ENCODE data around the gene MRRF. TPM values are rescaled to one million over a fixed set of nuclear protein-coding genes. Genes with fewer than 3 reads are reported as not detected.

MRRF gene
- total and polyA plus RNA-seq, 2 of the 4 experiments (the other 2 are of a cell fraction): 32.1 to 38.0 TPM

DNA sequence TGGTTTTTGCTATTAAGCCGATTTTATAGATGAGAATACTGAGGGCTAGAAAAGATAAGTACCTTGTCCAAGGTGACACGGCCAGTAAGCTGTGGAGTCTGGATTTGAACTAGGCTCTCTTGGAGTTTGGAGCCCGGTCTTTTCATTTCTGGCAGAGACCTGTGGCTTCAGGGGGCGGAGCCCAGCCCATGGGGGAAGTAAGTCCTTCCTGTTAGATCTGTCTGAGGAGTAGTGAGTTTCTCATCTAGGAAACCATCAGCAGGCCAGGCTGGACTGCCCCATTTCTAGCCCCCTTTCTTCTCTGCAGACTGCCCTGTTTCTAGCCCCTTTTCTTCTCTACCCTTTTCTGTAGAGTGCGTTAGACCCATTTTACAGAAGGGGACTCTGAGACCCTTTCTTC lies 105.6 kb downstream of the MRRF start:
- Histone ChIP-seq H2BK20ac (ENCODE audit: low read depth, low read length) (peak overlapping the region; percentile 81), H2AK9ac (replicated peaks; ENCODE audit: low read depth, low read length, poor library complexity) (peak overlapping the region; percentile 38), H4K20me1 (ENCODE audit: insufficient read depth, low read length) (no peaks in the 10 kb centered on the region), H3K4me1 (ENCODE audit: control insufficient read depth, insufficient read depth, low read length) (peaks cover 34% of the 10 kb centered on the region), H3K56ac (ENCODE audit: extremely low read depth, insufficient read depth, low read length) (0 out of 2 replicates have a peak overlapping the region, but pooled peaks have one; percentile 22), H3K4me2 (ENCODE audit: low read depth, low read length) (peak overlapping the region; percentile 94), H3K23ac (ENCODE audit: low read depth, low read length) (peak overlapping the region; percentile 66), H2AK5ac (ENCODE audit: low read depth, low read length) (peak overlapping the region; percentile 74), H3K27ac (ENCODE audit: insufficient read depth, low read length) (peak overlapping the region; percentile 52), H4K8ac (ENCODE audit: low read depth in 2 of 2, low read length in 2 of 2) (peak overlapping the region; percentile 78 to 94), H3K4ac (ENCODE audit: low read depth, low read length) (peak overlapping the region; percentile 92), H3K36me3 (ENCODE audit: control insufficient read depth, insufficient read depth, low read length) (peaks cover 5% of the 10 kb centered on the region), H4K5ac (ENCODE audit: low read depth, low read length) (peak overlapping the region; percentile 94), H4K91ac (ENCODE audit: insufficient read depth, low read depth, low read length) (peak overlapping the region; percentile 90), H2BK5ac (ENCODE audit: low read depth, low read length, poor library complexity, severe bottlenecking) (peak overlapping the region; percentile 40), H2BK120ac (ENCODE audit: low read depth, low read length) (peak overlapping the region; percentile 93), H3K18ac (ENCODE audit: low read depth, low read length) (peak overlapping the region; percentile 83), H3K79me1 (ENCODE audit: low read depth in 1 of 2, low read length in 2 of 2) (peaks cover 32 to 41% of the 10 kb centered on the region in 2 experiments; a peak in 3 of 4 replicates), H3K14ac (replicated peaks; ENCODE audit: low read depth, low read length) (peak overlapping the region; percentile 84), H3K4me3 (ENCODE audit: insufficient read depth, low read depth, low read length) (peak overlapping the region; percentile 81; the same call in 1 of the 2 replicates), H3K9ac (ENCODE audit: low read depth, low read length) (peak overlapping the region; percentile 63), H2AFZ (replicated peaks; ENCODE audit: low read length, poor library complexity) (peak overlapping the region; percentile 84), H3K27me3 (ENCODE audit: control insufficient read depth, insufficient read depth, low read length) (no peaks in the 10 kb centered on the region), H2BK15ac (ENCODE audit: low read depth, low read length) (peak overlapping the region; percentile 93), H3K9me1 (ENCODE audit: insufficient read depth, low read length) (peaks cover 26% of the 10 kb centered on the region), H3K9me3 (ENCODE audit: control insufficient read depth, insufficient read depth, low read length) (no peaks in the 10 kb centered on the region)
- DNase-seq: no peak
- in situ Hi-C loops (cut with MboI; ENCODE audit: low sequenced_read_pairs) (loop anchor here (10.0 kb wide), 1 partner anchor 444 kb away; no protein-coding TSS in a partner anchor), dilution Hi-C loops (cut with HindIII; ENCODE audit: low sequenced_read_pairs, unreplicated experiment) (no loop called here), intact Hi-C loops (cut with micrococcal nuclease) (no loop called here)
- no peak for ATAC-seq (ENCODE audit: low read depth)
- TF ChIP-seq MXI1 (IDR thresholded peaks at IDR 0.05; ENCODE audit: borderline replicate concordance, low read depth, low read length): no peak
- TF ChIP-seq, protein P1, sequence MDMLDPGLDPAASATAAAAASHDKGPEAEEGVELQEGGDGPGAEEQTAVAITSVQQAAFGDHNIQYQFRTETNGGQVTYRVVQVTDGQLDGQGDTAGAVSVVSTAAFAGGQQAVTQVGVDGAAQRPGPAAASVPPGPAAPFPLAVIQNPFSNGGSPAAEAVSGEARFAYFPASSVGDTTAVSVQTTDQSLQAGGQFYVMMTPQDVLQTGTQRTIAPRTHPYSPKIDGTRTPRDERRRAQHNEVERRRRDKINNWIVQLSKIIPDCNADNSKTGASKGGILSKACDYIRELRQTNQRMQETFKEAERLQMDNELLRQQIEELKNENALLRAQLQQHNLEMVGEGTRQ (IDR thresholded peaks at IDR 0.05; ENCODE audit: low read depth, low read length): no peak
- no peak for TF ChIP-seq NFE2L2 (IDR thresholded peaks at IDR 0.05; ENCODE audit: low read depth, low read length)
- TF ChIP-seq MAFK (IDR thresholded peaks at IDR 0.05; ENCODE audit: low read depth, low read length): no peak
- no peak for TF ChIP-seq FOS (IDR thresholded peaks at IDR 0.05; ENCODE audit: low read depth, low read length)
- TF ChIP-seq RFX5 (IDR thresholded peaks at IDR 0.05; ENCODE audit: low read depth, low read length): no peak
- TF ChIP-seq, protein P2, sequence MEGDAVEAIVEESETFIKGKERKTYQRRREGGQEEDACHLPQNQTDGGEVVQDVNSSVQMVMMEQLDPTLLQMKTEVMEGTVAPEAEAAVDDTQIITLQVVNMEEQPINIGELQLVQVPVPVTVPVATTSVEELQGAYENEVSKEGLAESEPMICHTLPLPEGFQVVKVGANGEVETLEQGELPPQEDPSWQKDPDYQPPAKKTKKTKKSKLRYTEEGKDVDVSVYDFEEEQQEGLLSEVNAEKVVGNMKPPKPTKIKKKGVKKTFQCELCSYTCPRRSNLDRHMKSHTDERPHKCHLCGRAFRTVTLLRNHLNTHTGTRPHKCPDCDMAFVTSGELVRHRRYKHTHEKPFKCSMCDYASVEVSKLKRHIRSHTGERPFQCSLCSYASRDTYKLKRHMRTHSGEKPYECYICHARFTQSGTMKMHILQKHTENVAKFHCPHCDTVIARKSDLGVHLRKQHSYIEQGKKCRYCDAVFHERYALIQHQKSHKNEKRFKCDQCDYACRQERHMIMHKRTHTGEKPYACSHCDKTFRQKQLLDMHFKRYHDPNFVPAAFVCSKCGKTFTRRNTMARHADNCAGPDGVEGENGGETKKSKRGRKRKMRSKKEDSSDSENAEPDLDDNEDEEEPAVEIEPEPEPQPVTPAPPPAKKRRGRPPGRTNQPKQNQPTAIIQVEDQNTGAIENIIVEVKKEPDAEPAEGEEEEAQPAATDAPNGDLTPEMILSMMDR (conservative IDR thresholded peaks at IDR 0.05; ENCODE audit: low read depth, low read length): no peak
- TF ChIP-seq MAZ (IDR thresholded peaks at IDR 0.05; ENCODE audit: borderline replicate concordance, low read depth, low read length): no peak
- no peak for TF ChIP-seq RAD21 (IDR thresholded peaks at IDR 0.05; ENCODE audit: low read length)
- TF ChIP-seq CHD1 (IDR thresholded peaks at IDR 0.05; ENCODE audit: low read depth, low read length): no peak
- TF ChIP-seq, protein P3, sequence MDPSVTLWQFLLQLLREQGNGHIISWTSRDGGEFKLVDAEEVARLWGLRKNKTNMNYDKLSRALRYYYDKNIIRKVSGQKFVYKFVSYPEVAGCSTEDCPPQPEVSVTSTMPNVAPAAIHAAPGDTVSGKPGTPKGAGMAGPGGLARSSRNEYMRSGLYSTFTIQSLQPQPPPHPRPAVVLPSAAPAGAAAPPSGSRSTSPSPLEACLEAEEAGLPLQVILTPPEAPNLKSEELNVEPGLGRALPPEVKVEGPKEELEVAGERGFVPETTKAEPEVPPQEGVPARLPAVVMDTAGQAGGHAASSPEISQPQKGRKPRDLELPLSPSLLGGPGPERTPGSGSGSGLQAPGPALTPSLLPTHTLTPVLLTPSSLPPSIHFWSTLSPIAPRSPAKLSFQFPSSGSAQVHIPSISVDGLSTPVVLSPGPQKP (IDR thresholded peaks at IDR 0.05; ENCODE audit: borderline replicate concordance, low read depth, low read length): no peak
- TF ChIP-seq CEBPB (IDR thresholded peaks at IDR 0.05; ENCODE audit: low read depth, low read length): no peak
- no peak for TF ChIP-seq SMC3 (IDR thresholded peaks at IDR 0.05; ENCODE audit: low read depth, low read length)
- TF ChIP-seq POLR2A (IDR thresholded peaks at IDR 0.05; ENCODE audit: low read depth, low read length): no peak
- no peak for TF ChIP-seq BHLHE40 (IDR thresholded peaks at IDR 0.05; ENCODE audit: low read depth, low read length)
- TF ChIP-seq RCOR1 (IDR thresholded peaks at IDR 0.05; ENCODE audit: insufficient replicate concordance, low read length): no peak
- ChIA-PET POLR2A (ENCODE audit: unreplicated experiment) (no interaction called here), CTCF (no interaction called here)
- WGBS, 2 experiments (ENCODE audit: extremely low coverage in 2 of 2, insufficient read length in 1 of 2): no CpG with 5 or more reads among the region's 5 CpGs
- no TSS peak for BruUV-seq (replicated peaks)

All from IMR-90 (cell line).